GM19452 (cell line): Measurements from ENCODE around the gene FAM120A.

Source experiments
- ATAC-seq: cut with Tn5 transposase; IDR thresholded peaks from one replicate; pipeline ENCODE4 v1.9.1; 2021; ENCODE audit not compliant: unreplicated experiment

The FAM120A gene

GRCh38 chr9:93612052-93612795 is 160.7 kb downstream of the FAM120A start:
- no peak for ATAC-seq

- ATAC-seq = peak; percentile 78
These were observed 161.3 kb downstream of the FAM120A start for GRCh38 chr9:93612796-93613154.

- ATAC-seq = no peak
These were observed 161.7 kb downstream of the FAM120A start for GRCh38 chr9:93613174-93613573.

- no peak for ATAC-seq
These were observed 162.3 kb downstream of the FAM120A start for GRCh38 chr9:93613791-93614190.

GRCh38 chr9:93614830-93615468 is 163.5 kb downstream of the FAM120A start:
- ATAC-seq = no peak
